ENCODE results near the gene RGL4. TPM values are rescaled to one million over a fixed set of nuclear protein-coding genes. Genes with fewer than 3 reads are reported as not detected.
"Not testable (repeated sequence)": the region's sequence is repeated elsewhere in the genome, so short reads cannot be mapped to it uniquely, and the experiment has no call there.

RGL4 gene
- total RNA-seq, 4 donors from 2014 or later, result 0.38 to 6.9 (median 1.3) TPM; not detected in 1

- DNase-seq (ENCODE audit: low spot score) (no peak), ATAC-seq (ENCODE audit: low FRiP score) (no peak)
- no peak for TF ChIP-seq CTCF (IDR thresholded peaks at IDR 0.05)
These were observed 15.1 kb upstream of the RGL4 start for GRCh38 chr22:23675502-23676415.

- not testable (repeated sequence) for DNase-seq (ENCODE audit: low spot score); ATAC-seq (ENCODE audit: low FRiP score)
These were observed 13.7 kb upstream of the RGL4 start for GRCh38 chr22:23676841-23677700.

- no peak for TF ChIP-seq CTCF (IDR thresholded peaks at IDR 0.05)
- DNase-seq (ENCODE audit: low spot score) (no peak), ATAC-seq (ENCODE audit: low FRiP score) (no peak)
These were observed 13.2 kb upstream of the RGL4 start for GRCh38 chr22:23677701-23677995.

DNA sequence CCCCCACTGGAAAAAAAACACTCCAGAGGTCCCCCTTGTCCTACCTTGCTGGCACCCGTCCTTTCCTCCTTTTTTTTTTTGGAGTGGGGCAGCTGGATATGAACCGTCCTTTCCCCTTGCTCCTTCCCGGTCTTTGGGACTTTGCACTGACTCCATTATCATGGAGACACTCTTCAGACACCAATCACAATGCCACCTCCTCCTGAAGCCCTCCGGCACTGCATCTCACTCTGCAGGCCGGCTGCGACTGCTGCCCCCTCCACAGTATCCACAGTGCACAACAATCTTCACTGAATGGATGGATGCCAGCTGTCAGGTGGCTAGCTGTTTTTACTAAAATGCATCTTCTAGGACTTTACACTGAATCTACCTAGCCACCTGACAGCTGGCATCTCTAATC, 12.7 kb upstream of the RGL4 start:
- ATAC-seq (ENCODE audit: low FRiP score), result no peak
- no peak for TF ChIP-seq CTCF (IDR thresholded peaks at IDR 0.05)
- no peak for DNase-seq (ENCODE audit: low spot score)

DNA sequence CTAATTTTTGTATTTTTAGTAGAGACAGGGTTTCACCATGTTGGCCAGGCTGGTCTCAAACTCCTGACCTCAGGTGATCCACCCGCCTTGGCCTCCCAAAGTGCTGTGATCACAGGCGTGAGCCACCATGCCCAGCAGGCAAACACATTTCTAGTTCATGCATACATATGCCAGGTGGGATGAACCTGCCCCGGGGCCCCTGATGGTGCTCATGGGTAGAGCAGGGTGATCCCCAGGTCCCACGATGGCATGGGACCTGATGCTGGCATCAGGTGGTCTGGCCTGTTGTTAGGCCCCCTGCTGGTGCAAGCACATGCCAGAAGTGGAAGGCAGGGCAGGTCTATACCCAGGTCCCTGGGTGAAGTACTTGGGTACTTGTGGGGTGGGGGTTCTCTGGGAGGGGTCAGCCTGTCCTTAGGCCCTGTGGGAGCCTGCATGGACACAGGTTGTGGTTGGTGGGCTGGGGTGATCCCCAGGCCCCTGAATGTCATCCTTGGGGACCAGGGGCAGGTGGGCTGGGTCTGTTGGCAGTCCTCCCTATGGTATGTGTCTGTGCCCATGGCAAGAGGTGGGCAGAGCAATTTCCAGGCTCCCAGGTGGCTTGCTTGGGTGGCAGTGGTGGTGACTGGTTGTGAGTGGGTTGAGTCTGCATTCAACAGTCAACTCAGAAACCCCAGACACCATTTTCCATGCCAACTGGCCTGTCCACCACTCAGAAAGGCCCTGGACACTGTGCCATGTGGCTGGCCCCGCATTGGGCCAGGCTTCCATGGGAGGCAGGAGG, 9.6 kb upstream of the RGL4 start:
- no peak for ATAC-seq (ENCODE audit: low FRiP score)
- no peak for TF ChIP-seq CTCF (IDR thresholded peaks at IDR 0.05)
- no peak for DNase-seq (ENCODE audit: low spot score)

DNA sequence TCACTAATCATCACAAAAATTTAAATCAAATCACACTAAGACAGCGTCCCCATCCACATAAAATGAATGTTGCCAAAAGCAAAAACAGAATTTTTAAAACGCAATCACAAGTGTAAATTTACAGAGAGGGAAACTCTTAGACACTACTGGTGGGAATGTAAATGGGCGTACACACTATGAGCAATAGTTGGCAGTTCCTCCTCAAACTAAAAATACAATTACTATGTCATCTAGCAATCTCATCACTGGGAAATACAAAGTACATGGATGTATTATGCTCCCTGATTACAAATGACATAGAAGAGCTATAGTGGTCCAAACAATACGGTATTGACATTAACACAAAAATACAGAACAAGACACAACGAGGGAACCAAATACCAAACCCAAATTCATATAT, 8.7 kb upstream of the RGL4 start:
- no peak for ATAC-seq (ENCODE audit: low FRiP score)
- DNase-seq (ENCODE audit: low spot score), result no peak
- no peak for TF ChIP-seq CTCF (IDR thresholded peaks at IDR 0.05)

GRCh38 chr22:23682827-23683355, 7.9 kb upstream of the RGL4 start:
- no peak for ATAC-seq (ENCODE audit: low FRiP score)
- DNase-seq (ENCODE audit: low spot score), result no peak
- TF ChIP-seq CTCF (IDR thresholded peaks at IDR 0.05), result no peak

All from omental fat pad (tissue), 4 donors.